HFFc6 (cell line): ENCODE measurements around the gene HSDL1. TPM values are rescaled to one million over a fixed set of nuclear protein-coding genes. Genes with fewer than 3 reads are reported as not detected.

Source experiments
- DNase-seq: peaks from one replicate; pipeline ENCODE4 v3.0.0-alpha.2; 2018
- H3K27ac Mint-ChIP-seq: 2 replicates; pipeline ENCODE4 v1.8.0; 2020; ENCODE audit warnings: mild to moderate bottlenecking, mixed read lengths
- H3K27me3 Mint-ChIP-seq: 2 replicates; pipeline ENCODE4 v1.8.0; 2021; ENCODE audit warnings: mild to moderate bottlenecking, moderate library complexity, mixed read lengths; ENCODE audit not compliant: insufficient read depth
- H3K36me3 Mint-ChIP-seq: 2 replicates; pipeline ENCODE4 v1.8.0; 2021; ENCODE audit warnings: low read depth, mixed read lengths
- H3K4me1 Mint-ChIP-seq: 2 replicates; pipeline ENCODE4 v1.8.0; 2020; ENCODE audit warnings: low read depth, mixed read lengths
- H3K4me3 Mint-ChIP-seq: 2 replicates; pipeline ENCODE4 v1.8.0; 2020; ENCODE audit warnings: mild to moderate bottlenecking, moderate library complexity, mixed read lengths
- H3K9me3 Mint-ChIP-seq: 2 replicates; pipeline ENCODE4 v1.8.0; 2020; ENCODE audit warnings: mild to moderate bottlenecking, mixed read lengths
- CTCF ChIP-seq: fragments of 200-600 bp; sonication (generic); IDR thresholded peaks from 2 replicates; pipeline ENCODE4 v1.5.0; 2021; ENCODE audit warnings: antibody characterized with exemption, mild to moderate bottlenecking
- total RNA-seq, 6 experiments: library from RNA; stranded (reverse); fragmentation: NEBNext Ultra II Directional; extraction: Animal tissue kit (Norgen Biotek cat#: 25700); gene quantifications; 2 replicates in 1 of 6; 3 replicates in 5 of 6; pipeline ENCODE4 v1.2.3, GENCODE V29; 2021

The HSDL1 gene
- total RNA-seq, 6 experiments from 2014 or later, result 14.8 to 18.8 (median 17.2) TPM

GRCh38 chr16:84137287-84137686 is 7.7 kb downstream of the HSDL1 start:
- Mint-ChIP-seq H3K4me1 (peaks cover 31% of the 10 kb centered on the region), H3K36me3 (no peaks in the 10 kb centered on the region), H3K27me3 (no peaks in the 10 kb centered on the region; the same call in 1 of the 2 replicates), H3K27ac (no peak overlapping the region), H3K9me3 (no peaks in the 10 kb centered on the region), H3K4me3 (no peak overlapping the region)
- TF ChIP-seq CTCF, result no peak
- DNase-seq, result no peak

GRCh38 chr16:84136331-84137125 is 8.4 kb downstream of the HSDL1 start:
- Mint-ChIP-seq H3K4me1 (peaks cover 31% of the 10 kb centered on the region), H3K27ac (no peak overlapping the region), H3K4me3 (no peak overlapping the region), H3K9me3 (no peaks in the 10 kb centered on the region), H3K36me3 (no peaks in the 10 kb centered on the region), H3K27me3 (no peaks in the 10 kb centered on the region; the same call in 1 of the 2 replicates)
- no peak for TF ChIP-seq CTCF
- no peak for DNase-seq

GRCh38 chr16:84132527-84133285 is 12.3 kb downstream of the HSDL1 start:
- TF ChIP-seq CTCF, result no peak
- Mint-ChIP-seq H3K27ac (no peak overlapping the region), H3K4me3 (no peak overlapping the region), H3K9me3 (no peaks in the 10 kb centered on the region), H3K36me3 (peaks cover 7% of the 10 kb centered on the region), H3K27me3 (no peaks in the 10 kb centered on the region; the same call in 1 of the 2 replicates), H3K4me1 (peaks cover 19% of the 10 kb centered on the region)
- no peak for DNase-seq

- no peak for TF ChIP-seq CTCF
- Mint-ChIP-seq H3K4me1 (peaks cover 9% of the 10 kb centered on the region), H3K36me3 (peaks cover 7% of the 10 kb centered on the region), H3K4me3 (no peak overlapping the region), H3K9me3 (no peaks in the 10 kb centered on the region), H3K27me3 (no peaks in the 10 kb centered on the region), H3K27ac (no peak overlapping the region)
- DNase-seq, result no peak
Measured at GRCh38 chr16:84131117-84131516, 13.9 kb downstream of the HSDL1 start.

GRCh38 chr16:84124257-84125073 is 20.5 kb downstream of the HSDL1 start:
- peaks cover 2% of the 10 kb centered on the region for H3K36me3 Mint-ChIP-seq
- TF ChIP-seq CTCF, result no peak
- H3K4me1 Mint-ChIP-seq, result no peaks in the 10 kb centered on the region
- no peaks in the 10 kb centered on the region for H3K9me3 Mint-ChIP-seq
- no peak for DNase-seq
- no peak overlapping the region for H3K27ac Mint-ChIP-seq
- H3K4me3 Mint-ChIP-seq, result no peak overlapping the region
- no peaks in the 10 kb centered on the region for H3K27me3 Mint-ChIP-seq
